Subcutaneous abdominal adipose tissue (tissue), 5 donors: ENCODE data around the gene KCNQ1.

Experiments used
- H3K27ac ChIP-seq: one replicate; pipeline ENCODE4 v1.7.0; 2013; ENCODE audit warnings: low read depth, mild to moderate bottlenecking, inconsistent platforms, low read length, moderate library complexity
- H3K27me3 ChIP-seq, 5 donors: one replicate each; pipeline ENCODE4 v1.7.0; 2013; ENCODE audit warnings: low read length in 5 of 5, inconsistent platforms in 1 of 5; ENCODE audit not compliant: control insufficient read depth in 5 of 5, insufficient read depth in 4 of 5
- H3K36me3 ChIP-seq, 5 donors: one replicate each; pipeline ENCODE4 v1.7.0; 2013; ENCODE audit warnings: low read length in 5 of 5; ENCODE audit not compliant: control insufficient read depth in 5 of 5, insufficient read depth in 5 of 5
- H3K4me1 ChIP-seq, 5 donors: one replicate each; pipeline ENCODE4 v1.7.0; 2013; ENCODE audit warnings: low read length in 5 of 5, mild to moderate bottlenecking in 3 of 5, moderate library complexity in 1 of 5; ENCODE audit not compliant: control insufficient read depth in 5 of 5, insufficient read depth in 5 of 5
- H3K4me3 ChIP-seq, 5 donors: one replicate each; pipeline ENCODE4 v1.7.0; 2013; ENCODE audit warnings: low read length in 5 of 5, low read depth in 1 of 5
- H3K9ac ChIP-seq, 5 donors: one replicate each; pipeline ENCODE4 v1.7.0; 2013; ENCODE audit warnings: low read length in 5 of 5, mild to moderate bottlenecking in 4 of 5, moderate library complexity in 3 of 5
- H3K9me3 ChIP-seq, 5 donors: one replicate each; pipeline ENCODE4 v1.7.0; 2013; ENCODE audit warnings: low read length in 5 of 5; ENCODE audit not compliant: control insufficient read depth in 5 of 5
- donor health status: healthy.
- donor health status: healthy.
- donor health status: healthy.
- donor health status: healthy.
- donor health status: healthy.

Gene KCNQ1

DNA sequence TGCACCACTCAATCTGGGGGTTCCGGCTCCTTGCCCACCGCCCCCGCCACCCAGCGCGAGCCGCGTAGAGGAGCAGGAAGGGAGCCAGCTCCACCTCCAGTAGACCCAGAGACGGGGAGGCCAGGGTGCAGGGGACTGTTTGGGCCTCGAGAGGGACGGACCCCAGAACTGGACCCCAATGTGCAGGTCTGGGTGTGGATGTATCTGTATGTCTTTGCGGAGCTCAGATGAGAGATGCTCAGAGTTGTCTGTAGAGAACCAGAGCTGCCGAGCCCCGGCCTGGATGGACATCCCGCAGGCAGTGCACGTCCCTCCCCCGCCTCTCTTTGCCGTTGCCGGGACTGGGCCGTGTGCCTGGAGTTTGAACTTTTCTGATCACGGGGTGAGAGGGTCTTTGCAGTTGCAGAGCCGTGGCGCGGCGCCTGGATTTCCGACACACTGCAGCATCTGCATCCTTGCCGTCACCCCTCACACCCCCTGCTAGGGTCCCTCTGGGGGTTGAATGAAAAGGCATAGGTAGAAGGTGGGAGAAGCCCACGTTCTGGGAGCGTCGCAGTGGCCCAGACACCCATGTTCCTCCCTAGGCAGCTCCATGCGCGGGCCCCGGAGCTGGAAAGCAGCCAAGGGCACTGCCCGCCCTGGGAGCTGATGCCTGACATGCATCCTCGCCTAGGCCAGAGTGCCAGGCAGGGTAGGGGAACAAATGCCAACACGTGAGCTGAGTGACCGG, 105.2 kb downstream of the KCNQ1 start:
- H3K27me3 ChIP-seq: no peaks in the 10 kb centered on the region
- H3K36me3 ChIP-seq: no peaks in the 10 kb centered on the region
- H3K9ac ChIP-seq: no peak overlapping the region
- no peak overlapping the region for H3K27ac ChIP-seq
- peaks cover 0 to 9% (median 5%) of the 10 kb centered on the region in 5 donors for H3K4me1 ChIP-seq
- no peaks in the 10 kb centered on the region for H3K9me3 ChIP-seq
- no peak overlapping the region for H3K4me3 ChIP-seq

DNA sequence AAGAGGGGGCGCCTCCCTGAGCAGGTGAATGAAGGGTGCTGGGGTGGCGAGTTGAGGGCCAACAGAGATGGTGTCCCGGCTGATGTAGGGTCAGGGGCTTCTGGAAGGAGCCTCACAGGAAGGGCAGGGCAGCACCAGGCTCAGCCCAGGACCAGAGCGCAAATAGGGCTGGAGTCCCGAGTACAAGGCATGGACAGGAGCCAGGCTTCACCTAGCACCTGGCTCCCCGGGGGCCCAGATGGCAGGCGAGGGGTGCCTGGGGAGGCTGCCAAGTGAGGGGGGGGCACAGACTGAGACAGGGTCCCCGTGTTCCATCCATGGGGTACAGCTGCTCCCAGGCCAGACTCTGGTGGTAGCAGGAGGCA, 105.8 kb downstream of the KCNQ1 start:
- Histone ChIP-seq H3K27me3 (no peaks in the 10 kb centered on the region), H3K27ac (no peak overlapping the region)

DNA sequence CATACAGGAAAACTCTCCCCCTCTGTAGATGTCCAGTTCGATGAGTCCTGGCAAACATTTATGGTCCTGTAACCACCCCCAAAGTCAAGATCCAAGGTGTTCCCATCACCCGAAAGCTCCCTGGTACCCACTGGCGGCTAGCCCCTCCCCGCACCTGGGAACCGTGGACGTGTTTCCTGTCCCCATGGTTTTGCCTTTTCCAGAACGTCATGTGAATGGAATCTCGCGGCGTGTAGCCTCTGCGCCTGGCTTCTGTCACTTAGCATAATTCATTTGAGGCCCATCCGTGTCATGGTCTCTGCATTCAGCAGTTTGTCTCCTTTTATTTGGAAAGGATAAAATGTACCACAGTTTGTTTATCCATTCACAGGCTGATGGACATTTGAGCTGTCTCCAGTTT, 106.3 kb downstream of the KCNQ1 start:
- peaks cover 0 to 9% (median 5%) of the 10 kb centered on the region in 5 donors for H3K4me1 ChIP-seq
- H3K9me3 ChIP-seq: no peaks in the 10 kb centered on the region
- H3K36me3 ChIP-seq: no peaks in the 10 kb centered on the region
- H3K27ac ChIP-seq: no peak overlapping the region
- no peak overlapping the region for H3K4me3 ChIP-seq
- H3K9ac ChIP-seq: no peak overlapping the region
- H3K27me3 ChIP-seq: no peaks in the 10 kb centered on the region

More for the DNA sequence above, 105.8 kb downstream of the KCNQ1 start:
- no peaks in the 10 kb centered on the region for H3K9me3 ChIP-seq
- H3K9ac ChIP-seq: no peak overlapping the region
- peaks cover 0 to 9% (median 5%) of the 10 kb centered on the region in 5 donors for H3K4me1 ChIP-seq
- no peak overlapping the region for H3K4me3 ChIP-seq
- H3K36me3 ChIP-seq: no peaks in the 10 kb centered on the region

DNA sequence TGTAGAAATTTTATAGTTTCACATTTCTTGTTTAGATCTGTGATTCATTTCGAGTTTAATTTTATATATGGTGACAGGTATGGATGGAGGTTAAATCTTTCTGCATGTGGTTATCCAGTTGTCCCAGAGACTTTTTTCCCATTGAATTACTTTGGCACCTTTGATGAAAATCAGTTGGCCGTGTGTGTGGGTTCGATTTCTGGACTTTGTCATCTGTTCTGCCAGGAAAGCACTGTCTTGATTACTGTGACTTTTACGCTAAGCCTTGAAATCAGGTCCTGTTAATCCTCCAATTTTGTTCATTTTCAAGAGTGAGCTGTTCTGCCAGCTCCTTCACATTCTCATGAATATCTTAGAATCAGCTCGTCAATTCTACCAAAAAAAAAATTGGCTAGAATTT, 107.4 kb downstream of the KCNQ1 start:
- Histone ChIP-seq H3K9me3 (no peaks in the 10 kb centered on the region), H3K27ac (no peak overlapping the region), H3K27me3 (no peaks in the 10 kb centered on the region), H3K4me3 (no peak overlapping the region), H3K36me3 (no peaks in the 10 kb centered on the region), H3K9ac (no peak overlapping the region), H3K4me1 (peaks cover 0 to 9% (median 5%) of the 10 kb centered on the region in 5 donors)

DNA sequence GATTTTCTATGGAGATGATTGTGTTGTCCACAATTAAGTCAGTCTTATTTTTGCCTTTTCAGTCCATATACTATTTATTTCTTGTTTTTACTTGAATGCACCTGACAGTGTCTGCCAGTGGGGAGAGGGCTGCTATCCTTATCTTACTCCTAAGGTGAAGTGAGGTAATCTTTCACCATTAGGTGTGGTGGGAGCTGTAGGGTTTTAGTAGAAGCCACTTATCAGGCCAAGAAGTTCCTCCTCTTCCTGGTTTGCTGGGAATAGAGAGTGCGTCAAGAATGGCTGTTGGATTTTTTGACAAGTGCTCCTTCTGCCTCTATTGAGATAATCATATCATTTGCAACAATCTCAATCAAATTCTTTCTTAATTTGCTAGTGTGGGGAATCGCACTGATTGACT, 108.4 kb downstream of the KCNQ1 start:
- H3K27me3 ChIP-seq: no peaks in the 10 kb centered on the region
- H3K27ac ChIP-seq: no peak overlapping the region
- no peak overlapping the region for H3K4me3 ChIP-seq
- no peak overlapping the region for H3K9ac ChIP-seq
- peaks cover 0 to 9% (median 5%) of the 10 kb centered on the region in 5 donors for H3K4me1 ChIP-seq
- H3K36me3 ChIP-seq: no peaks in the 10 kb centered on the region
- H3K9me3 ChIP-seq: peaks cover 0 to 3% (median 0%) of the 10 kb centered on the region in 5 donors

DNA sequence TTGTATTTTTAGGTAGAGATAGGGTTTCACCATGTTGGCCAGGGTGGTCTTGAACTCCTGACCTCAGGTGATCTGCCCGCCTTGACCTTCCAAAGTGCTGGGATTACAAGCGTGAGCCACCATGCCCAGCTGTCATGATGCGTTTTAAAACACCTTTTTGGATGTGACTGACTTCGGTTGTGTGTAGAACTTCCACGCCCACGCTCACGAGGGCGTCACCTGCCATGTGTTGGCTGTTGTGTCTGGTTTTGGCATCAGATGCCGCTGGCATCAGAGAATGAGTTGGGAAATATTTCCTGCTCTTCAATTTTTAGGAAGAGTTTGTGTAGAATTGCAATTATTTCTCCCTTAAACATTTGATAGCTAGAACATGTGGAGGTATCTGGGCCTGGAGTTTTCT, 109.1 kb downstream of the KCNQ1 start:
- Histone ChIP-seq H3K4me3 (no peak overlapping the region), H3K27me3 (no peaks in the 10 kb centered on the region), H3K4me1 (peaks cover 0 to 9% (median 5%) of the 10 kb centered on the region in 5 donors), H3K27ac (no peak overlapping the region), H3K9ac (no peak overlapping the region), H3K36me3 (no peaks in the 10 kb centered on the region), H3K9me3 (peaks cover 0 to 3% (median 0%) of the 10 kb centered on the region in 5 donors)

DNA sequence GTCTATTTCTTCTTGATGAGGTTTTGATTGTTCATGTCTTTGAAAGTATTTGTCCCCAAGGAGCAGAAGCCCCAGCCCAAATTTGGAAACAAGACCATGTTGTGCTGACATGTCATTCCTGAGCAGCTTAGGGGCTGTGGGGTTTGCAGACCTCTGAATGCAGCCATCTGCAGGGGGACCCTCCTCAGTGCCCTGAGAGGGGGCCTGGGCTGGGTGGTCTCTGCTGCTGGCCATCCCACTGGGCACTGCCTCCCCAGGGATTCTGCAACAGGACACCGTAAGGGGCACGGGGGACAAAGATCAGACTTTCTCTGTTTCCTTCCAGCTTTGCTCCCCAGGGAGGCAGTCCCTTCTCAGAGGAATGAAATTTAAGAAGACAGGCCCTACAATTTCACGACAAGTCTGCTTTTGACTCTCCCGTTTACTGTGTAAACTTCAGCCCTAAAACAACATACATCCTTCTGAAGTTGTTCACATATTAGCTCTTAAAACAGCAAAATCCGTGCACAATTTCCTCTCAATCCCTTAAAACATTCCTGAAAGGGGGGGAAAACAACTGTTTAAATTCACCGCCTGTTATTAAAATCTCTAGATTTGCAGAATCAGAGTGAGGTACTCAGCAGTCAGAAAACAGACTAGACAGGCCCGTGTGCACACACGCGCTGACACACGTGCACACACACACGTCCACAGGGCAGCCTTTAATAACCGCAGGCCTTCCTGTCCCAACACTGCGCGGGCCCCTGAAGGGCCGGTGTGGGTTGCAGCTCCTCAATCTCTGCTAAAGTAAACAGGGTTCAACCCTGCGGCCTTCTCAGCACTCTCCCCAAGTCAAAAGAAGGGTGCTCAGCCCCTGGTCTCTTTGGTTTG, 109.8 kb downstream of the KCNQ1 start:
- H3K4me3 ChIP-seq: no peak overlapping the region
- H3K27me3 ChIP-seq: no peaks in the 10 kb centered on the region
- peaks cover 0 to 13% (median 9%) of the 10 kb centered on the region in 5 donors for H3K4me1 ChIP-seq
- H3K36me3 ChIP-seq: no peaks in the 10 kb centered on the region
- H3K9ac ChIP-seq: no peak overlapping the region
- no peak overlapping the region for H3K27ac ChIP-seq
- H3K9me3 ChIP-seq: peaks cover 0 to 3% (median 0%) of the 10 kb centered on the region in 5 donors

DNA sequence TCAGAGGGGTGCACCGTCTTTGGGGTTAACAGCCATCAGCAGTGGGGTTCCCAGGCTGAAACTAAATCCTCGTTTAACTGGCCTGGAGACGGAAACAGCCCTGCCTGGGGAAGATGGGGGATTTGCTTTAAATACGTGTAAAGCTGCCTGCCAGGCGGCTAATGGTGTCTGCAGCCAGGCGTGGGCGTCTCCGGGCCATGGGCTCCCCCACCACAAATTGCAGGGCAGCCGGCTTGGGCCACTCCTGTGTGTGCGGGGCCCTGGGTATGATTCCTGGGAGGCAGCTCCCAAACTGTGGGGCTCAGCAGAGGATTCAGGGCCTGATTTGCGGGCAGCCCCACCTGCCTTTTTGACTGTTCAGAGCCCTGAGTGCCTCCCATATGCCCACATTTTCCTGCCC, 110.5 kb downstream of the KCNQ1 start:
- H3K9me3 ChIP-seq: peaks cover 0 to 3% (median 0%) of the 10 kb centered on the region in 5 donors
- H3K27ac ChIP-seq: no peak overlapping the region
- no peak overlapping the region for H3K9ac ChIP-seq
- no peak overlapping the region for H3K4me3 ChIP-seq
- H3K36me3 ChIP-seq: no peaks in the 10 kb centered on the region
- H3K27me3 ChIP-seq: no peaks in the 10 kb centered on the region
- peaks cover 0 to 16% (median 9%) of the 10 kb centered on the region in 5 donors for H3K4me1 ChIP-seq

DNA sequence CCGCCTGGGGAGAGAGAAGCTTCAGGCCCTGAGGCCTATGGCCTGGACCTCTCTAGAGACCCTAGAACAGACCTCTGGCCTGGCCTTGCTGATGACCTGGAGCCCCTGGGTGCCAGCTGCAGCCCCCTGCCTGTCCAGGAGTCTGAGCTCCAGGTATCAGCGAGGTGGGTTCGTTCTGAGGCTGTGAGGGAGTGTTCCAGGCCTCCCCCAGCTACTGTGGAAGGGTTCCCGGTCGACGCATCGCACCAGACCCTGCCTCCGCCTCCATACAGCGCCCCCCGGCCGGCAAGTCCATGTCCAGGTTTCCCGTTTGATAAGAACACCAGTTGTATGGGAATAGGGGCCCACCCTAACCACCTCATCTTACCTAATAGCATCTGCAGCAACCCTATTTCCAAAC, 111.1 kb downstream of the KCNQ1 start:
- Histone ChIP-seq H3K27me3 (no peaks in the 10 kb centered on the region), H3K36me3 (no peaks in the 10 kb centered on the region), H3K4me3 (no peak overlapping the region), H3K27ac (no peak overlapping the region), H3K9me3 (peaks cover 0 to 3% (median 0%) of the 10 kb centered on the region in 5 donors), H3K4me1 (peaks cover 0 to 16% (median 9%) of the 10 kb centered on the region in 5 donors), H3K9ac (no peak overlapping the region)

DNA sequence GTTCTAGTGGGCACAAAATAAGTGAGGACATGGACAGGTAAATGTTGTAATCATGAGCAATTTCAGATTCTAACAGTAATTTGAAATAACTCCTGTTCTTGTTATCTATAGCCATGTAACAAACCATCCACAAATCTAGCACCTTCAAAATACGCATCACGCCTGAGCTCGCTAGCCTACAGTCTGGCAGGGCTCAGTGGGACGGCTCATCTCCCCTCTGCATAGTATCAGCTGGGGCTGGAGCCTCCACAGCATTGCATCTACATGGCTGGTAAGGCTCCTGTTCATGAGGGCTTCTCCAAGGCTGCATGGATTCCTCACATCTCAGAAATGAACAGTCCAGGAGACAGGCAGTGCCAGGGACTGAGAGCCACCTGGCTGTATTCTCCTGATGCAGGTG, 112.6 kb downstream of the KCNQ1 start:
- Histone ChIP-seq H3K36me3 (no peaks in the 10 kb centered on the region), H3K27me3 (peaks cover 0 to 2% (median 0%) of the 10 kb centered on the region in 5 donors), H3K9ac (no peak overlapping the region), H3K27ac (no peak overlapping the region), H3K9me3 (peaks cover 0 to 3% (median 0%) of the 10 kb centered on the region in 5 donors), H3K4me3 (no peak overlapping the region), H3K4me1 (peaks cover 0 to 16% (median 12%) of the 10 kb centered on the region in 5 donors)
